HG03460 (cell line): ENCODE measurements around the gene PRRC1.
A peak's percentile ranks its signal among the peaks of the same experiment; 100 is the strongest.
"Not testable (repeated sequence)": the region's sequence is repeated elsewhere in the genome, so short reads cannot be mapped to it uniquely, and the experiment has no call there.

Source experiments
- ATAC-seq: cut with Tn5 transposase; IDR thresholded peaks from one replicate; pipeline ENCODE4 v1.9.1; 2021; ENCODE audit not compliant: unreplicated experiment

PRRC1 gene

GRCh38 chr5:127540553-127540952 is 23.1 kb downstream of the PRRC1 start:
- not testable (repeated sequence) for ATAC-seq

GRCh38 chr5:127545249-127545648 is 27.8 kb downstream of the PRRC1 start:
- ATAC-seq, result not testable (repeated sequence)

GRCh38 chr5:127549551-127549950 is 32.1 kb downstream of the PRRC1 start:
- no peak for ATAC-seq

- no peak for ATAC-seq
These were observed 33.4 kb downstream of the PRRC1 start for GRCh38 chr5:127550652-127551409.

GRCh38 chr5:127551410-127552041 is 34.1 kb downstream of the PRRC1 start:
- ATAC-seq, result no peak

GRCh38 chr5:127555826-127556225 is 38.4 kb downstream of the PRRC1 start:
- no peak for ATAC-seq

GRCh38 chr5:127556609-127557334 is 39.3 kb downstream of the PRRC1 start:
- no peak for ATAC-seq

- no peak for ATAC-seq
These were observed 40.8 kb downstream of the PRRC1 start for GRCh38 chr5:127558273-127558672.

GRCh38 chr5:127561254-127561653 is 43.8 kb downstream of the PRRC1 start:
- no peak for ATAC-seq

- ATAC-seq, result no peak
These were observed 44.8 kb downstream of the PRRC1 start for GRCh38 chr5:127562252-127562651.

- no peak for ATAC-seq
These were observed 45.7 kb downstream of the PRRC1 start for GRCh38 chr5:127563136-127563535.

- peak; percentile 27 for ATAC-seq
These were observed 46.7 kb downstream of the PRRC1 start for GRCh38 chr5:127564002-127564769.

GRCh38 chr5:127565586-127566270 is 48.3 kb downstream of the PRRC1 start:
- ATAC-seq, result no peak

- peak; percentile 70 for ATAC-seq
These were observed 49.8 kb downstream of the PRRC1 start for GRCh38 chr5:127567026-127567768.

GRCh38 chr5:127568166-127568565 is 50.7 kb downstream of the PRRC1 start:
- no peak for ATAC-seq

- not testable (repeated sequence) for ATAC-seq
These were observed 52.0 kb downstream of the PRRC1 start for GRCh38 chr5:127569471-127569870.

GRCh38 chr5:127571314-127572131 is 54.1 kb downstream of the PRRC1 start:
- peak; percentile 52 for ATAC-seq

GRCh38 chr5:127572930-127573329 is 55.5 kb downstream of the PRRC1 start:
- ATAC-seq, result no peak
